Measurements from ENCODE around the gene STARD8. TPM values are rescaled to one million over a fixed set of nuclear protein-coding genes. Genes with fewer than 3 reads are reported as not detected.

Gene STARD8
- total RNA-seq, 1 experiment from 2014 or later: 0.45 TPM

DNA sequence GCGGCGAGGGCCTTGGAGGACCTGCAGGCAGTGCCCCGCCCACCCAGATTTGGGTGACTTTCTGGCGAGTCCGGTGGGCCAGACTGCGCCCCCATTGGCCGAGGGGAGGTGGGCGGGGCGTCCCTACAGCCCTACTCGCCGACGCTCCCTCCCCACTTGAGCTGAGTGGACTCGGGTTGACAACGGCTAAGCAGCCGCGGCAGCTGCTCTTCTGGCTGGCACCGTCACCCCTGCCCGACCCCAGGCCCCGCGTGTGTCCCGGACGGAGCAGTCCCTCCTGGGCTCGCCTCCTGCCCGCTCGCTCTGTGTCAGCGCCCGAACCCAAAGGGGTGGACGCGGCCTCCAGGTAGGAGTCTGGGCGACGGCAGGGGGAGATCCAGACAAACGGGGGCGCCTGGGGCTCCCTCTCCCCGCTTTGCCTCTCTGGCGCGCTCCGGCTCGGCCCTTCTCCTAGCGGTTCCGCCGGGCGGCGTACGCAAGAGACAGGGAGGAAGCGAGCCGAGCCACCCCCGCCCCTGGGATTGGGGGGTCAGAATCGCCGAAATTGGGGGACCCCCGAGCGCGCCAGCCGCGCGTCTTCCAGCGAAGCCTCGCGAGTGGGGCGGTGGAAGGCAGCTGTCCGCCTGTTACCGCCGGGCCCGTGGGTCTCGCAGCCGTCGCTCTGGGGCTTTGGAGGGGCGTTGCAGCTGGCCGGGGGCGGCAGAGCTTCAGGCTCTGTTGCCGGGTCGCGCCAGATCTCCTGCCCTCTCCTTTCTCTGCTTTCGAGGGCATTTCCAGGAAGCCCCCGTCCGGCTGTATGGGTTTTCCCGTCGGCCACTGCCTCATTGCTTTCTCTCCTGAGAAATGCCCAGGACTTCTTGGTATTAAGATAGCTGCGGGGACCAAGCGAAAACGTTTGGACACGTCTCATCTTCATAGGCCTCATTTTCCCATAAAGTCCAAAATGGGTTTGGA lies 46.3 kb downstream of the STARD8 start:
- no peak overlapping the region for H3K27ac Mint-ChIP-seq (ENCODE audit: unreplicated experiment)
- peak overlapping the region; percentile 54 for H3K4me3 Mint-ChIP-seq (ENCODE audit: low read depth, unreplicated experiment)
- peaks cover 8% of the 10 kb centered on the region for H3K4me1 Mint-ChIP-seq (ENCODE audit: low read depth, unreplicated experiment)
- no peaks in the 10 kb centered on the region for H3K27me3 Mint-ChIP-seq (ENCODE audit: unreplicated experiment)
- no peak for TF ChIP-seq CTCF (IDR thresholded peaks at IDR 0.05; ENCODE audit: unreplicated experiment)
- CTCF ChIA-PET: interaction anchor here (1.1 kb wide), 1 partner anchor 497 kb away, joined by 4 read pairs; no protein-coding TSS in a partner anchor
- peak; percentile 47 for DNase-seq
- BruUV-seq (replicated peaks): no TSS peak
- H3K9me3 Mint-ChIP-seq (ENCODE audit: low read depth, unreplicated experiment): no peaks in the 10 kb centered on the region
- intact Hi-C loops (cut with micrococcal nuclease; ENCODE audit: unreplicated experiment): no loop called here
- no peaks in the 10 kb centered on the region for H3K36me3 Mint-ChIP-seq (ENCODE audit: insufficient read depth, unreplicated experiment)

- CTCF ChIA-PET: interaction anchor here (1.9 kb wide), 1 partner anchor 16 kb away, joined by 5 read pairs; no protein-coding TSS in a partner anchor
- no peak overlapping the region for H3K27ac Mint-ChIP-seq (ENCODE audit: unreplicated experiment)
- peaks cover 8% of the 10 kb centered on the region for H3K4me1 Mint-ChIP-seq (ENCODE audit: low read depth, unreplicated experiment)
- H3K4me3 Mint-ChIP-seq (ENCODE audit: low read depth, unreplicated experiment): peak overlapping the region; percentile 54
- DNase-seq: no peak
- BruUV-seq (replicated peaks): no TSS peak
- TF ChIP-seq CTCF (IDR thresholded peaks at IDR 0.05; ENCODE audit: unreplicated experiment): no peak
- no peaks in the 10 kb centered on the region for H3K36me3 Mint-ChIP-seq (ENCODE audit: insufficient read depth, unreplicated experiment)
- intact Hi-C loops (cut with micrococcal nuclease; ENCODE audit: unreplicated experiment): no loop called here
- H3K9me3 Mint-ChIP-seq (ENCODE audit: low read depth, unreplicated experiment): no peaks in the 10 kb centered on the region
- H3K27me3 Mint-ChIP-seq (ENCODE audit: unreplicated experiment): no peaks in the 10 kb centered on the region
These were observed 47.2 kb downstream of the STARD8 start for GRCh38 chrX:68694435-68695205.

DNA sequence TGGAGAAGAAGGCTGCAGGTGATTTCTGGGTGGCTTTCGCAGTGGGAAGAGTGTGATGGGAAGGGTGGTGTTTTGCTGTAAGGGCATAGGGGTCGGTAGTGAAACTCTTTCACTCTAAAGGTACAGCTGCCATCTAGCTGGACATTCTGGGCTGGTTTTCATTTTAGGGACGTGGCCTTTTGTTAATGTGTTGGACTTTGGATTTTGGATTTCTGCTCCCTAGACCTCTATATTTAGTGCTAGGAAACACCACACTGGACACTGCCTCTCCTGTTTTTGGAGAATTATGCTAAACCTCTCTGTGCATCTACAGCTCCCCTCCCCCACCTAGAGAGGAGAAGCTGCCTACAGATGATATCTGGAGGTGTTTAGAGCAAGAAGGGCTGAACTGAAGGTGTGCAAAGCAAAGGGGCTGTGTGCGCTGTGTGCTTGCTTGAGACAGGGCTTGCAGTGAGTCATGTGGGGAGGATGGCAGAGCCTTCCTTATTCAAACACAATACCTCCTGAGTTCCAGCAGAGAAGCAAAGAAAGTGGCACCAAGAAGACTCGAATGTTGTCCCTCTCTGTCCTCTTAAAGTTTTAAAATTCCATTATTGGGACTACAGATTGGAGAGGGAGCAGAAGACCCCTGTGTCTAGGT lies 47.9 kb downstream of the STARD8 start:
- DNase-seq: no peak
- H3K4me3 Mint-ChIP-seq (ENCODE audit: low read depth, unreplicated experiment): no peak overlapping the region
- CTCF ChIA-PET: interaction anchor here (1.9 kb wide), 1 partner anchor 15 kb away, joined by 5 read pairs; no protein-coding TSS in a partner anchor
- H3K36me3 Mint-ChIP-seq (ENCODE audit: insufficient read depth, unreplicated experiment): no peaks in the 10 kb centered on the region
- H3K27ac Mint-ChIP-seq (ENCODE audit: unreplicated experiment): no peak overlapping the region
- peaks cover 8% of the 10 kb centered on the region for H3K4me1 Mint-ChIP-seq (ENCODE audit: low read depth, unreplicated experiment)
- H3K27me3 Mint-ChIP-seq (ENCODE audit: unreplicated experiment): no peaks in the 10 kb centered on the region
- intact Hi-C loops (cut with micrococcal nuclease; ENCODE audit: unreplicated experiment): no loop called here
- no TSS peak for BruUV-seq (replicated peaks)
- no peaks in the 10 kb centered on the region for H3K9me3 Mint-ChIP-seq (ENCODE audit: low read depth, unreplicated experiment)
- TF ChIP-seq CTCF (IDR thresholded peaks at IDR 0.05; ENCODE audit: unreplicated experiment): no peak

DNA sequence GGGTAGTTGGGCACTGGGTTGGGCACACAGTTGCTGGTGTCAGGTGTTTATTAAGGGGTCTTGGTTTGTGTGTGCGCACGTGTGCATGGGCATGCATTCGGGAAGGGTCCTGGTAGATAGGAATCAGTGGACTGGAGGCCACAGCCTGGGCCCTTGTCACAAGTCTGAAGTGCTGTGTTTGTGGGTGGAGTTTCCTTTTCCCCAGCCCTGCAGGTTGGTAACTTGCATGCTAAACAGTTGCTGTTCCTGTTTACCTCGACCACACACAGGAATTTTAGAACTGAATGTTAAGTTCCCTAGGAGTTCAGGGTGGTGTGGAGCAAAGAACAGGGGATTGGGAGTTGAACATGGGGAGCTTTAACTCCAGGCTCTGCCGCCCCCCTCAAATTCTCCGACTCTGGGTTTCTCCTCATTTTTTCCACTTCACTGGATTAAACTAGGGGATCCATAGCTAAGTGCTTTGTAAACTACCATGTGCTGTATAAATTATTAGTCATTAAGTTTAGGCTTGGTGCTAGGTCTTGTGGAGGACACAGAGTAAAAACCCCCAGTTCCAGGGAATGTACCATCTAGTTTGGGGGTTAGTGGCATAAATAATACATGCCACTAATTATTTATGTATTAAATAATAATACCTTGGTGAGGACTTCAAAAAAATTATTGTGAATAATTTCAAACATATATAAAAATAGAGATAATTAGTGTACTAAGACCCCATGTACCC lies 49.0 kb downstream of the STARD8 start:
- TF ChIP-seq CTCF (IDR thresholded peaks at IDR 0.05; ENCODE audit: unreplicated experiment): no peak
- Mint-ChIP-seq H3K4me1 (ENCODE audit: low read depth, unreplicated experiment) (peaks cover 8% of the 10 kb centered on the region), H3K36me3 (ENCODE audit: insufficient read depth, unreplicated experiment) (no peaks in the 10 kb centered on the region), H3K27ac (ENCODE audit: unreplicated experiment) (no peak overlapping the region), H3K27me3 (ENCODE audit: unreplicated experiment) (no peaks in the 10 kb centered on the region), H3K9me3 (ENCODE audit: low read depth, unreplicated experiment) (no peaks in the 10 kb centered on the region), H3K4me3 (ENCODE audit: low read depth, unreplicated experiment) (no peak overlapping the region)
- CTCF ChIA-PET: interaction anchor here (1.9 kb wide), 1 partner anchor 14 kb away, joined by 5 read pairs; no protein-coding TSS in a partner anchor
- intact Hi-C loops (cut with micrococcal nuclease; ENCODE audit: unreplicated experiment): no loop called here
- no peak for DNase-seq
- BruUV-seq (replicated peaks): no TSS peak
